DOHH2 (cell line): ENCODE results near the gene RHOU.

Experiments
- EZH2phosphoT487 ChIP-seq: fragments of 200-600 bp; sonication (generic); IDR thresholded peaks from 2 replicates; pipeline ENCODE4 v1.6.1; 2017; ENCODE audit warnings: borderline replicate concordance, mild to moderate bottlenecking, antibody characterized with exemption, low read length, moderate library complexity, mixed read lengths
- TF ChIP-seq, protein P1 (sequence below): fragments of 200-600 bp; sonication (generic); IDR thresholded peaks from one replicate; pipeline ENCODE4 v1.5.1; 2014; ENCODE audit warnings: antibody characterized with exemption, mild to moderate bottlenecking, low read depth, low read length; ENCODE audit not compliant: poor library complexity, severe bottlenecking

DNA sequence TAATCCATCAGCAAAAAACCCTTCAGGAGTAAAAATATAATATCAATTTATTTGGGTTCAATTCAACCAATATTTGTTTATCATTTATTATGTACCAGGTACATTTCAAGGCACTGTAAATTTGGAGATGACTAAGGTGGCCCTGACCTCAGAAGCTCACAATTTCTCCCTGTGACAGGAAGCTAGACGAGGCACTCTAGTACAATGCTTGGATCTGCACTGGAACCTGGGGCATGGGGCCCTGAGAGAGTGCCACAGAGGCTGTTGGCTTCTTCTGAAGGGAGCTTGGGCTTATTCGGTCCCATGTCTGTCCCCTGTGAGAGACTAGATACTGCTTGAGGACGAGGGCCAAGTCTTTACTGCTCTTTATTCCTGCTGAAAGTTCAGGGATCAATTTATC, 31.5 kb downstream of the RHOU start:
- TF ChIP-seq, protein P1, sequence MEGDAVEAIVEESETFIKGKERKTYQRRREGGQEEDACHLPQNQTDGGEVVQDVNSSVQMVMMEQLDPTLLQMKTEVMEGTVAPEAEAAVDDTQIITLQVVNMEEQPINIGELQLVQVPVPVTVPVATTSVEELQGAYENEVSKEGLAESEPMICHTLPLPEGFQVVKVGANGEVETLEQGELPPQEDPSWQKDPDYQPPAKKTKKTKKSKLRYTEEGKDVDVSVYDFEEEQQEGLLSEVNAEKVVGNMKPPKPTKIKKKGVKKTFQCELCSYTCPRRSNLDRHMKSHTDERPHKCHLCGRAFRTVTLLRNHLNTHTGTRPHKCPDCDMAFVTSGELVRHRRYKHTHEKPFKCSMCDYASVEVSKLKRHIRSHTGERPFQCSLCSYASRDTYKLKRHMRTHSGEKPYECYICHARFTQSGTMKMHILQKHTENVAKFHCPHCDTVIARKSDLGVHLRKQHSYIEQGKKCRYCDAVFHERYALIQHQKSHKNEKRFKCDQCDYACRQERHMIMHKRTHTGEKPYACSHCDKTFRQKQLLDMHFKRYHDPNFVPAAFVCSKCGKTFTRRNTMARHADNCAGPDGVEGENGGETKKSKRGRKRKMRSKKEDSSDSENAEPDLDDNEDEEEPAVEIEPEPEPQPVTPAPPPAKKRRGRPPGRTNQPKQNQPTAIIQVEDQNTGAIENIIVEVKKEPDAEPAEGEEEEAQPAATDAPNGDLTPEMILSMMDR = no peak
- TF ChIP-seq EZH2phosphoT487 = no peak
